Loucy (cell line): ENCODE results near the gene GAL3ST2.

ENCODE experiments used
- H2AFZ ChIP-seq: fragments of 200-600 bp; sonication (generic); 2 replicates; pipeline ENCODE4 v1.6.0; 2016; ENCODE audit warnings: antibody characterized with exemption, mild to moderate bottlenecking, low read length, moderate library complexity
- H3F3A ChIP-seq: fragments of 200-600 bp; 2 replicates; pipeline ENCODE4 v1.6.0; 2016; ENCODE audit warnings: antibody characterized with exemption, low read depth, mild to moderate bottlenecking
- H3K27me3 ChIP-seq: fragments of 200-600 bp; sonication (generic); 2 replicates; pipeline ENCODE4 v1.6.1; 2014; ENCODE audit warnings: low read length, mild to moderate bottlenecking; ENCODE audit not compliant: insufficient read depth, poor library complexity, severe bottlenecking
- H3K36me3 ChIP-seq: fragments of 200-600 bp; sonication (generic); 2 replicates; pipeline ENCODE4 v1.6.1; 2016; ENCODE audit warnings: low read length; ENCODE audit not compliant: insufficient read depth
- H3K4me1 ChIP-seq: fragments of 200-600 bp; sonication (generic); 2 replicates; pipeline ENCODE4 v1.5.1; 2014; ENCODE audit warnings: low read length, mild to moderate bottlenecking; ENCODE audit not compliant: insufficient read depth, poor library complexity, severe bottlenecking
- H3K4me2 ChIP-seq: fragments of 200-600 bp; sonication (generic); 2 replicates; pipeline ENCODE4 v1.6.0; 2014; ENCODE audit warnings: antibody characterized with exemption, low read length, low read depth, mild to moderate bottlenecking; ENCODE audit not compliant: poor library complexity, severe bottlenecking
- H3K4me3 ChIP-seq: fragments of 200-600 bp; sonication (generic); 2 replicates; pipeline ENCODE4 v1.5.1; 2014; ENCODE audit warnings: low read length, mild to moderate bottlenecking, mixed read lengths; ENCODE audit not compliant: poor library complexity, severe bottlenecking
- H3K79me2 ChIP-seq: fragments of 200-600 bp; sonication (generic); 2 replicates; pipeline ENCODE4 v1.6.1; 2014; ENCODE audit warnings: low read length; ENCODE audit not compliant: insufficient read depth
- H3K9ac ChIP-seq: fragments of 200-600 bp; sonication (generic); 2 replicates; pipeline ENCODE4 v1.6.0; 2014; ENCODE audit warnings: mild to moderate bottlenecking, low read depth, low read length, moderate library complexity; ENCODE audit not compliant: poor library complexity, severe bottlenecking
- H3K9me2 ChIP-seq: fragments of 200-600 bp; sonication (generic); replicated peaks from 2 replicates; pipeline ENCODE4 v1.6.1; 2016; ENCODE audit warnings: low read depth, low read length, mixed read lengths
- H3K9me3 ChIP-seq: fragments of 200-600 bp; sonication (generic); 2 replicates; pipeline ENCODE4 v1.6.1; 2014; ENCODE audit warnings: mild to moderate bottlenecking, antibody characterized with exemption, low read length, low read depth; ENCODE audit not compliant: insufficient read depth
- H4K20me1 ChIP-seq: fragments of 200-600 bp; sonication (generic); 2 replicates; pipeline ENCODE4 v1.6.0; 2014; ENCODE audit warnings: antibody characterized with exemption, low read length, mild to moderate bottlenecking; ENCODE audit not compliant: insufficient read depth, poor library complexity, severe bottlenecking
- EZH2phosphoT487 ChIP-seq: fragments of 200-600 bp; IDR thresholded peaks from 2 replicates; pipeline ENCODE4 v1.6.1; 2018; ENCODE audit warnings: antibody characterized with exemption, mild to moderate bottlenecking, moderate library complexity, borderline replicate concordance
- TF ChIP-seq, protein P1 (sequence below): fragments of 200-600 bp; sonication (generic); conservative IDR thresholded peaks from 2 replicates; pipeline ENCODE4 v1.5.1; 2014; ENCODE audit warnings: mild to moderate bottlenecking, antibody characterized with exemption, low read length

GAL3ST2 gene

DNA sequence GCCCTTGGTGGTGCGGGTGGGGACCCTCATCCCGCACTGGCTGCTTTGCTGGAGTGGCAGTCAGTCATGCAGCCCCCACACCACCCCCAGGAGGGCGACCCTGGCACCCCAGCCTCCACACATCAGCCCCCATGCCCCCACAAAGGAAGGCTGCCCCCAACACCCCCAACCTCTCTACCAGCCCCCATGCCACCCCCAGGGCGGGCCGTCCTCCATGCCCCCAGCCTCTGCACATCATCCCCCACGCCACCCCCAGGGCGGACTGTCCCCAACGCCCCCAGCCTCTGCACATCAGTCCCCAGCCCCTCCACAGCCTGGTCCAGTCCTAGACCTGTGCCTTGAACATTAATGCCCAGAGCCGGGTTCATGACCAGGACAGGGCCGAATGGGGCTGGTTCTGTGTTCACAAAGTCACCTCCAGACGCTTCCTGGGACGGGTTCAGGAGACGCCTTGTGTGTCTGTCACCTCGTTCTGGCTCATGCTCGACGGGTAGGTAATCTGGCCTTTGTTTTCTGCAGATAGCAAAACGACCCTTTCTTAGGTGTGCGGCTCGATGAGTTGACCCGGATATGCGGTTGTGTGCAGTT, 23.8 kb upstream of the GAL3ST2 start:
- Histone ChIP-seq H3K36me3 (no peaks in the 10 kb centered on the region), H3K79me2 (no peaks in the 10 kb centered on the region), H3K4me2 (no peak overlapping the region), H2AFZ (no peak overlapping the region), H3K9ac (no peak overlapping the region), H4K20me1 (no peaks in the 10 kb centered on the region), H3K27me3 (no peaks in the 10 kb centered on the region), H3K4me1 (no peaks in the 10 kb centered on the region), H3K4me3 (no peak overlapping the region), H3F3A (no peaks in the 10 kb centered on the region), H3K9me2 (no peaks in the 10 kb centered on the region), H3K9me3 (no peaks in the 10 kb centered on the region)
- TF ChIP-seq, protein P1, sequence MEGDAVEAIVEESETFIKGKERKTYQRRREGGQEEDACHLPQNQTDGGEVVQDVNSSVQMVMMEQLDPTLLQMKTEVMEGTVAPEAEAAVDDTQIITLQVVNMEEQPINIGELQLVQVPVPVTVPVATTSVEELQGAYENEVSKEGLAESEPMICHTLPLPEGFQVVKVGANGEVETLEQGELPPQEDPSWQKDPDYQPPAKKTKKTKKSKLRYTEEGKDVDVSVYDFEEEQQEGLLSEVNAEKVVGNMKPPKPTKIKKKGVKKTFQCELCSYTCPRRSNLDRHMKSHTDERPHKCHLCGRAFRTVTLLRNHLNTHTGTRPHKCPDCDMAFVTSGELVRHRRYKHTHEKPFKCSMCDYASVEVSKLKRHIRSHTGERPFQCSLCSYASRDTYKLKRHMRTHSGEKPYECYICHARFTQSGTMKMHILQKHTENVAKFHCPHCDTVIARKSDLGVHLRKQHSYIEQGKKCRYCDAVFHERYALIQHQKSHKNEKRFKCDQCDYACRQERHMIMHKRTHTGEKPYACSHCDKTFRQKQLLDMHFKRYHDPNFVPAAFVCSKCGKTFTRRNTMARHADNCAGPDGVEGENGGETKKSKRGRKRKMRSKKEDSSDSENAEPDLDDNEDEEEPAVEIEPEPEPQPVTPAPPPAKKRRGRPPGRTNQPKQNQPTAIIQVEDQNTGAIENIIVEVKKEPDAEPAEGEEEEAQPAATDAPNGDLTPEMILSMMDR = no peak
- TF ChIP-seq EZH2phosphoT487 = no peak

DNA sequence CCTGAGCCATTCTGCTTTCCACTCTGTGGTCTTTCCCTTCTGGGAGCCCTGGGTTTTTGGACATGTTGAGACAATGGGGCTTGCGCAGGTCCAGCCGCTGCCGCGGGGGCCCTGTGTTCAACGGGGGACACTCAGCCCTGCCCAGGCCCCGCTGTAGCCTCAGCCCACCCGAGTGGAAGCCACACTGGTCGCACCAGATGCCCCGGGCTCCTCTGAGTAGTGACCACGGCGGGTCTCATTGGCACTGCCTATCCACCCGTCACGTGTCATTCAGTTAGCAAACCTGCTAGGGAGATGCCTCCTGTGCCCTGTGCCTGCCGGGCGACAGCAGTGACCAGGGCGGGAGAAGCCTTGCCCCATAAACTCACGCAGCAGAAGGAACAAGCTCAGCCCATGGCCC, 23.1 kb upstream of the GAL3ST2 start:
- no peaks in the 10 kb centered on the region for H3F3A ChIP-seq
- H3K79me2 ChIP-seq = no peaks in the 10 kb centered on the region
- H3K9ac ChIP-seq = no peak overlapping the region
- no peaks in the 10 kb centered on the region for H3K9me3 ChIP-seq
- H3K36me3 ChIP-seq = no peaks in the 10 kb centered on the region
- H3K4me2 ChIP-seq = no peak overlapping the region
- no peak overlapping the region for H3K4me3 ChIP-seq
- H2AFZ ChIP-seq = no peak overlapping the region
- H3K27me3 ChIP-seq = no peaks in the 10 kb centered on the region
- no peaks in the 10 kb centered on the region for H3K4me1 ChIP-seq
- TF ChIP-seq, protein P1 = no peak
- no peak for TF ChIP-seq EZH2phosphoT487
- H3K9me2 ChIP-seq = no peaks in the 10 kb centered on the region
- no peaks in the 10 kb centered on the region for H4K20me1 ChIP-seq

DNA sequence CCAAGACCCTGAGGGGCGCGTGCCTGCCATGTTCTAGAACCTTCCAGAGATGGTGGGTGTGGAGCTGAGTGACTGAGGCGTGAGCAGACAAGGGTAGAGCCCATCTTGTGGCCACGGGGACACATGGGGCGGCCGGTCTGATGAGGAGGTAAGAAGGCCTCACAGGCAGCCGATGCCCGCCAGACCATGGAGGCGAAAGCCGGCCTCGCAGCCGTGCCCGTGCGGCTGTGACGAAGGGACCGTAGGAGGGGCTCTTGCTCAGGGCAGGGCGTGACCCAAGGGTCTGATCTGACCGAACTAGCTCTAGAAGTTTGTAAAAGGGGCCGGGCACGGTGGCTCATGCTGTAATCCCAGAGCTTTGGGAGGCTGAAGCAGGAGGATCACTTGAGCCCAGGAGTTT, 22.6 kb upstream of the GAL3ST2 start:
- Histone ChIP-seq H4K20me1 (no peaks in the 10 kb centered on the region), H3K36me3 (no peaks in the 10 kb centered on the region), H3K79me2 (no peaks in the 10 kb centered on the region), H3K4me3 (no peak overlapping the region), H3K27me3 (no peaks in the 10 kb centered on the region), H3F3A (no peaks in the 10 kb centered on the region), H2AFZ (no peak overlapping the region), H3K9me3 (no peaks in the 10 kb centered on the region), H3K9me2 (no peaks in the 10 kb centered on the region), H3K9ac (no peak overlapping the region), H3K4me1 (no peaks in the 10 kb centered on the region), H3K4me2 (no peak overlapping the region)
- TF ChIP-seq, protein P1 = no peak
- TF ChIP-seq EZH2phosphoT487 = no peak
